GM20000 (cell line): ENCODE results near the gene RHEB.

Source experiments
- DNase-seq: peaks from one replicate; pipeline ENCODE4 v3.0.0; 2012; ENCODE audit warnings: low spot score
- TF ChIP-seq, protein P1 (sequence below): IDR thresholded peaks from 2 replicates; pipeline ENCODE4 v1.5.1; 2012; ENCODE audit warnings: mild to moderate bottlenecking, control low read depth; ENCODE audit errors: extremely low read depth, missing control alignments

The RHEB gene

DNA sequence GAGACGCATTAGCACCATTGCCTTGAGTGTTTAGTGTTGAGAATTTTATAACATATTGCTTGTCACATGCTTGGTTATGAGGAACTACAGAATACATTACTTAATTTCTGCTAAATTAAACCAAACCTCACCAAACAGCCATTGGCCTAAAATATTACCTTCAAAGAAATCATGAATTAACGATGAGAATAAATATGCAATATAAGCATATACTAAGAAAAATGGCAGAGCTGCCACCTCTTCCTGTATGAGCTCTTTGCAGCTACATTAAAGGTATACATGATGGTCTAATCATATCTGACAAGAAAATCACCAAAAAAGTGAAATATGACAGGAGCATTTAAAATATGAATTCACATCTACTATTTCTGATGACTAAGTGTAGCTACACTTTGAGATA lies 5.2 kb upstream of the RHEB start:
- no peak for DNase-seq
- TF ChIP-seq, protein P1, sequence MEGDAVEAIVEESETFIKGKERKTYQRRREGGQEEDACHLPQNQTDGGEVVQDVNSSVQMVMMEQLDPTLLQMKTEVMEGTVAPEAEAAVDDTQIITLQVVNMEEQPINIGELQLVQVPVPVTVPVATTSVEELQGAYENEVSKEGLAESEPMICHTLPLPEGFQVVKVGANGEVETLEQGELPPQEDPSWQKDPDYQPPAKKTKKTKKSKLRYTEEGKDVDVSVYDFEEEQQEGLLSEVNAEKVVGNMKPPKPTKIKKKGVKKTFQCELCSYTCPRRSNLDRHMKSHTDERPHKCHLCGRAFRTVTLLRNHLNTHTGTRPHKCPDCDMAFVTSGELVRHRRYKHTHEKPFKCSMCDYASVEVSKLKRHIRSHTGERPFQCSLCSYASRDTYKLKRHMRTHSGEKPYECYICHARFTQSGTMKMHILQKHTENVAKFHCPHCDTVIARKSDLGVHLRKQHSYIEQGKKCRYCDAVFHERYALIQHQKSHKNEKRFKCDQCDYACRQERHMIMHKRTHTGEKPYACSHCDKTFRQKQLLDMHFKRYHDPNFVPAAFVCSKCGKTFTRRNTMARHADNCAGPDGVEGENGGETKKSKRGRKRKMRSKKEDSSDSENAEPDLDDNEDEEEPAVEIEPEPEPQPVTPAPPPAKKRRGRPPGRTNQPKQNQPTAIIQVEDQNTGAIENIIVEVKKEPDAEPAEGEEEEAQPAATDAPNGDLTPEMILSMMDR, result no peak

DNA sequence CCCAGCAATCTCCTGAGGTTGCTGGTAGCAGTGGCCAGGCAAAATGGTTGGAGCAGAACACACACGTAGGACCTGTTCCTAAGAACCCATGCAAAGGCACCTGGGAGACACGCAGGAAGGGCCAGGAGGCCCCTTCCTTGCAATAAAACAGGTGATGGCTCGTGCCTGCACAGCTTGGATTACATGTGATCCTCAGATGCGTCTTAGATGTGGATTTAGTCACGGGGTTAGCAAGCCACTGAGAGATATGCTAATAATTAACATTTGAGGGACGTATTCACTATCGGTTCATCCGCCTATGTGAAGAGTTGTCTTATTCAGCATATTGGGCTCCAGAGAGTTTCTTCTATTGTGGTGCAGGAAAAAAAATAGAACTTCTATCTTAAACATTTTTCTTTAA lies 4.6 kb upstream of the RHEB start:
- DNase-seq, result no peak
- TF ChIP-seq, protein P1, result no peak

DNA sequence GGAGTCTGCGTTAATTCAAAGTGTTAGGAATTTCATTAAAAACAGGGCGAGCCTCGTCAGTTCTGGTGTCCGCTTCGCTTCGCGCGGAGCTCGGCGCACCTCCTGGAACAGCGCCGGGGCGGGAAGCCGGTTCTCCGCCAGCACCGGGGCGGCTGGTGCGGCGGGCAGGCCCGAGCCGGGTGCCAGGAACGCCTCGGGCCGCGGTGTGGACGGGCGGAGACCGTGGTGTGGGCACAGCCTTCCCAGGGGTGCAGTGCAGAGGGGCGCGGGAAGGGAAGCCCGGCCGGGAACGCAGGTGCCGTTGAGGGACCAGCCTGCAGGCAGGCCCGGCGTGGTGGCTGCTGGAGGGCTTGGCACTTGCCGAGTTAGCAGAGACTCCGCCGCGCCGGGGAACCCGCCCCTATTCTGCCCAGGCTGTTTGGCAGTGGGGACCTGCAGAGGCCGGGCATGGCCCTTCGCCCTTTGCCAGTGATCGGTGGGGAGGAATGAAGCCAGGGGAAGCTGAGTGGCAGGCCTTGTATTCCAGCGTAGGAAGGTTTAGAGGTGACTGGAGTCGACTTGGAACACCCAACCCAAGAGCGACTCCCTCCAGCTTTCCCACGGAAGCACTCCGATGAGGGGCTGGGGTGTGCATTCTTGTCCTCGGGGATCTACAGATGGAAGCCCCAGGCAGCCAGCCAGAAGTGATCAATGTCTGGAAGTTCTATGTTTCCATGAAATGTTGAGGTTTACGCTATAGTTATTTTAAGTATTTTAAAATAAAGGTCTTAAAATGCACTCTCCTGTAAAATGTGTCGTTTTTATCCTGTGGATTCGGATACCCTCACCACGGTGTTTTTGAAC lies 945 bp upstream of the RHEB start:
- peak; percentile 37 for DNase-seq
- TF ChIP-seq, protein P1, result no peak

DNA sequence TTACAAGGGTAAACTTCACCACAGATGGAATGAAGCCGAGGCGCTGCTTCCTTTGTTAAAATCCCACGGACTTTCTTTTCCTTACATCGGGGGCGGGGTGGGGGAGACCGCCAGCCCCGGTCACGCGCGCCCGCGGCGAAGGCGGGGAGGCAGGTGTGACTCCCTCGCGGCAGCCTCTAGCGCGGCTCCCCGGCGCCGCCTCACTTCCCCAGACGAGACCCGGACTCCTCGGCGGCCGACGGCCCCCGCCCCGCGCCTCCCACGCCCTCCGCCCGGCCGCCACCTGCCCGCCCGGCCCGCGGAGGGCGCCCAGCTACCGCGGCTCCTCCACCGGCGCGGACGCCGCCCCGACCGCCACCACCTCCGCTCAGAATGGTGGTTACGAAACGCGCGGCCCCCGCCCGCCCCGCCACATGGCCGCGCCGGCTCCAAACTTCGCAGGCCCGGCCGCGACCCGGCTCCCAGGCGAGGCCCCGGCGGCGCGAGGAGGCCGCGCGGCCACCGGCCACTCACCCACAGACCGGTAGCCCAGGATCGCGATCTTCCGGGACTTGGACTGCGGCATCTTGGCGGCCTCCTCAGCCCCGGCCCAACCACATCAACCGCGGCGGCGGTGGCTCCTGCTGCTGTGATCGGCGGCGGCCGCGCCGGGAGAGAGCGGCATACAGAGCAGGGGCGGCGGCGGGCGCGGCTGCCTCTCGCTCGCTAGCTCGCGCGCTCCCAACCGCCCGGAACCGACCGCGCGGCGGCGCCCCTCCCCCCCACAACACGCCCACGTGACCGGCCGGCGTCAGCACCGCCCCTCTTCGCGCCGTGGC lies 539 bp downstream of the RHEB start:
- peak; percentile 74 for DNase-seq

DNA sequence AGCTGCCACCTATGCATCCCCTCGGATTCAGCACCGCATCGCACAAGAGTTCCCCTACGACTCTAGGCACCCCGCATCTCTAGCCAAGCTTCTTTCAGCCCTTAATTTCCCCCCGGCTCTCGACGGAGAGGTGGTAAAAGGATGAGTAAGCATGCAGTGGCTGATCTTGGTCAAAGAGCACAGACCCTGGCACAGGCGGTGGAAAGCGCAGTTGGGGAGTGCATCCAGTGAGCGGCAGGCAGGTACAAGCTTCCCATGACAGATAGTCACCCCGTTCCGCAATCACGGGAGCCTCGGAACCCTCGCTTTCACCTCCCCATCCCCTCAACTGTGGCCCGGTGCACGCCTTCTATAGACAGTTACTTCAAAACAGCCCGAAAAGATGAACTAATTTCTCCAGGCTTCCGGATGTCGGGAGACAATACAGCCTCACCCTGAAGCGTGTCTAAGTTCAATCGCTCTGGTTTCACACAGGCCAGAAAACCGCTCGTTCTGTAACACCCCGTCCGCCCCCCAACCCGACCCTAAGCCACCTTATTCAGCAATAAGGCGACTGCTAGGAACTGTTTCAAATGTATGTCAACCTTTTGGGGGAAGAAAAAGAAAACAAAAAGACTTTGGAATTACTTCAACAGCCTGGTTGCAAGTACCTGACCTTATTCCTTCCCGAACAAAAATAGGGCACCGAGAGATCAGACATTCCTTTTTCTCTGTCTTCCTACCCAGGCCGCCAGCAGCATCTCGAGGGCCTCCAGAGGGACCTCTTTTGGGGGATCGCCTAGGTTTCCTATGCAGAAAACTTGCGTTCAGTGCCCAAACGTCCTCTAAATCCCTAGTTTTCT lies 1.4 kb downstream of the RHEB start:
- TF ChIP-seq, protein P1, result no peak

DNA sequence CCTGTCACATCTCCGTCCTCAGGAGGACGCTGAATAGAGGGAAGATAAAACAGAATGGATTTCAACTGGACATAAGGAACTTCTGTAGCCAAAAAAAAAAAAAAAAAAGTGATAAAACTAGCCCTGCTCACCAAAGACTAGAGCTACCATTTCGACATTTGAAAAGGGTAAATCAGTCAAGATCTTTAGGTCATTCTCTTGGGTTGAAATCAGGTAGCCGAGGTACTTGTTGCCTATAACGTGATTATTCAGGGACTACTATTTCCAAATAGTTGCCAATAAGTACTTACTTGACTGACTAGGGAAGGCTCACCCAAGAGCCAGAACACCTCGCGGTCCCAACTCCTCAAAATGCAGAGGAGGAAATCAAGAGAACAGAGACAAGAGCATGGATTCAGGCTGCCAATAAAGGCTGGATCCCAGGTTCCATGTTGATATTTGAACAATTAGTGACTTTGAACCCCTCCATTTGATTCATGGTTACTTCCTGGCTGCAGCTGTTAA lies 2.0 kb downstream of the RHEB start:
- TF ChIP-seq, protein P1, result no peak
- no peak for DNase-seq

More for the DNA sequence above, 1.4 kb downstream of the RHEB start:
- peak; percentile 29 for DNase-seq

DNA sequence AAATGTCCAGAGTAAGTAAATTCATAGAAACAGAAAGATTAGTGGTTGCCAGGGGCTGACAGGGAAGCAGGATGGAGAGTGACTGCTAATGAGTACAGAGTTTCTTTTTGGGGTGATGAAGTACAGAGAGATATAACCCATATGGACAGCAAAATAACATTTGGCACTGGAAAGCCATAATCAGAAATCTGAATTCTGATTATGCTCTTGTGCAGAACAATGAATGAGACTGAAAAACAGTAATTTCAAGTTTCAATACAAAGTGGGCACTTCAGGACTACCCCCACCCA lies 4.5 kb downstream of the RHEB start:
- DNase-seq, result no peak
- TF ChIP-seq, protein P1, result no peak
